ENCODE results near the gene CREB3L2. TPM values are rescaled to one million over a fixed set of nuclear protein-coding genes. Genes with fewer than 3 reads are reported as not detected.
A peak's percentile ranks its signal among the peaks of the same experiment; 100 is the strongest.
"Not testable (repeated sequence)": the region's sequence is repeated elsewhere in the genome, so short reads cannot be mapped to it uniquely, and the experiment has no call there.

Gene CREB3L2
- total RNA-seq, 1 experiment from 2014 or later: 18.2 TPM

DNA sequence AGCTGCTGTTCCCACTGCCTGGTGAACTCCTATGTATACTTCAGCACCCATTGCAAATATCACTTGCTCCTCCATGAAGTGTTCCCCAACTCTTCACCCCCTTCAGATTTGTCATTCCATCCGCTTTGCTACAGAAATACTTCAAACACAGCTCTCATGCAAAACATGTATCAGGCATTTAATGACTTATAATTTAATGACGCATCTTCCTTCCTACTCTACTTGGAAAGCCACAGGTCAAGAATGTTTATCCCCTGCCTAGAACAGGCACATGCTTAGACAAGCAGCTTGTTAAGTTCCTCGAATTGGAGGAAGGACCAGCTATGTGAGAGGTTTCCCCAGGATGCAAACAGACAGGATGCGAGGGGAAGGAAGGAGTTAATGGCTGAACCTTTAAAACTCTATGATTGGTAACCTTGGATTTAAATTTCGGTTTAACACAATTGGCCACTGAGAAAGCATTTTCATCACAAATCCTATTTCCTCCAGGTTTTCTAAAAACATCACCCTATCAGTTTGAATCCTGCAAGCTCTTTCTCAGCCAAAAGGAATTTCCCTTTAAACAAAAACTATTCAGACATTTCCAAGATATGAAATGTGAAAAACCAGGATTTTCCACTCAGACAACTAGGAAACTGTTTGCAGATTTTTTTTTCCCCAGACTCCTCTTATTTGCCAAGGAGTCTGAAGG is 11.5 kb downstream of the CREB3L2 start:
- no peak for DNase-seq (ENCODE audit: extremely low read depth, low read depth)

DNA sequence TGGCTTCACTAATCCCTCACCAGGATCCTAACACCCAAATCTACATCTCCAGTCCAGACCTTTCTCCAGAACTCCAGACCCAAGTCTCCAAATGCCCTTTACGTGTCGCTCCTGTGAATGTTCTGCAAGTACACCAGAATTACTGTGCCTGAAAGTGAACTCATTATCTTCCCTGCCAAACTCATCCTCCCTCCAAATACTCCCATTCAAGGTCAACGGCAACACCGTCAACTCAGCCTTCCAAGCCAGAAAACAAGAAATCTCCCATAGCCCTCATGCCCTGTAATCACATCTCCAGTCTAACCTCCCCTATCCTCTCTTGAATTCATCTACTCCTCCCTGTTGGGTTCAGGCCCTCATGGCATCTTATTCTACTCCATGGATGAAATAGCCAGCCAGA is 12.3 kb downstream of the CREB3L2 start:
- DNase-seq (ENCODE audit: extremely low read depth, low read depth): no peak

DNA sequence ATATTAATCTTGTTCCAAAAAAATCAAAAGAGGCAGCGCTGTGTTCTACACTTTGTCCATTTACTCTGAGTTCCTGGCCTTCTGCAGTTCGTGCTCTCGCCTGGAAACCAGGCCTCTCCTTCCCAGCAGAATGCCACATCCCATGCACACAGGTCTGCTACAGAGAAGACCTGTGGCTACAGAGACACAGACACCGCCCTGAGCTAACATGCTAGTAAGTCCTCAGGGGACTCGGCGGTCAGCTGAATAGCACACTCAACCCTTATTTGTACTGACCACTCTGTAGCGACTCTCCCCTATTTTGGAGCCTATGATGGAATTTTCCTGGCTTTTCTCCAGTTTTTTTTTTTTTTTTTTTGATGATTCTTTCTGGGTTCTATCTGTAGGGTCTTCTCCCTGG is 12.8 kb downstream of the CREB3L2 start:
- DNase-seq (ENCODE audit: extremely low read depth, low read depth): no peak

DNA sequence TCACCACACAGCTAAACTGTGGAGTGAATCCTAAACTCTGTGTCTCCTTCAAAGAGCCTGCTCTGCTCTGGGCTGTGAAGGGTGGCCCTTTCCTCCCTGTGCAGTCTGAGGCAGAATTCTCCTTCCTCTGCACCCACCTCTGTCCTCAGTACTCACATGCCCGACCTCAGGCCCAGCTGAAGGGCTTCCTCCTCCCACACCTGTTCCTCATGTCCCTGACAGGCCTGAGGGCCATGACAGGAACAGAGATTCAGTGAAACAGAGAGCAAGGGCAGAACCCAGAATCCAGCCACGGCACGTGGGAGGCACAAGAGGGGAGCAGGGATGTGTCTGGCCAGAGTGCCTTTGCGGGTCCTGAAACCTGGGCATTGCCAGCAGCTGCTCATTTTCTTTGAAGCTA is 13.9 kb downstream of the CREB3L2 start:
- no peak for DNase-seq (ENCODE audit: extremely low read depth, low read depth)

DNA sequence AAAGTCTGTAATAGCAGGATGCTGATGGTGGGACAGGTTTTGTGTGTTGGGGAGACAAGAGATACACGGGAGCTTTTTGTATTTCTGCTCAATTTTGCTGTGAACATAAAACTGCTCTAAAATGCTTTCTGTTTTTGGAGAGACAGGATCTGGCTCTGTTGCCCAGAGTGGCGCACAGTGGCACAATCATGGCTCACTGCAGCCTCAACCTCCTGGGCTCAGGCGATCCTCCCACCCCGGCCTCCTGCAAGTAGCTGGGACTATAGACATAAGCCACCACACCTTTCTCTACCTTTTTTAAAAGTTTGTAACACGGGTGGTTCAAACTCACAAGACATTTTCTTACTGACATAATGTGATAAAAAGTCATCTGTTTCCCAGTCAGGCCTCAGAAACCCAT is 14.3 kb downstream of the CREB3L2 start:
- no peak for DNase-seq (ENCODE audit: extremely low read depth, low read depth)

DNA sequence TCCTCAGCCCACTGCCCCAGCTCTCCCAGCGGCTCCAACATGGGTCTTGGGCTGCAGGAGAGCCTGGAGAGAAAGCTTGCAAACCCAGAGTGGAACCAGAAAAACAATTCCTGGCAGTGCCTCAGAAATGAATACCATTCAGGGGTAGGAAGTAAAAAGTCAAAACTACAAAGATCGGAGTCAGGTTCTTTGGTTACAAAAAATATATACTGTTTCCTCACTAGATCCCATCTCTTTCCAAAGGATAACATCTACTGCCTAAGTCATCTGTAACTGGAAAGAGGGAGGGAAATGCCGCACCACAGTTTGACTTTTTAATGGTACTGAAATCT is 14.9 kb downstream of the CREB3L2 start:
- DNase-seq (ENCODE audit: extremely low read depth, low read depth): no peak

DNA sequence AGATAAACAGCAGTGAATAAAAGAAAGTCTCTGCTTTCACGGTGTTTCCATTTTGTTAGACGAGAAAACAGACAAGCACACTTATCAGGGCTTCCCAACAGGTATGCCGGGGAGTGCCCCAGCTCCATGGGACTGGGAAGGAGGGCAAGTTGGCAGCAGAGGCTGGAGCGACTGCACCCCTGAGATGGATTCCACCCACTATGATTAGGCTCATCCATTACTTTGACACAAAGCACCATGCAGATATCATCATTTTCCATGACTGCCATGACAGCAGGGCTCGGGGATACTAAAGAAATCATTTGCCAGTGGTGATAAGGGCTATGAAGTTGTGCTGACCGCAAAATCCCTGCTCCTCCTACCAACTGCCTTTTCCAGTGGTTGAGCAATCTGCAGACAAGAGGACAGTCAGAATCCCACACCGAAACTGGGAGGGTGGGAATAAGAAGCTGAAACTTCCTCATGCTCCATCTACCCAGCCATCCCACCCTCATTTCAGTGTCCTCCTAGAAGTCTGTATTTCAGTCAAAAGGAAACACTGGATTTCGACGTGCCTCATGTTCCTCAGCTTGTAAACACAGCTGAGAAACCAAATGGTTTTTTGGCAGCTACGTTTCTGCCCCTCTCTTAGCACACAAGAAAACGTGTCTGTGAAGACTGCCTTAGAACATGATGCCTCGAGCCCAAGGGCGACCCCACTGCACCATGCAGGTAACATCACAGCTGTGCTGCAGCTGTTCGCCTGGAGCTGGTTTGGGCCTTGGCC is 15.5 kb downstream of the CREB3L2 start:
- no peak for DNase-seq (ENCODE audit: extremely low read depth, low read depth)

DNA sequence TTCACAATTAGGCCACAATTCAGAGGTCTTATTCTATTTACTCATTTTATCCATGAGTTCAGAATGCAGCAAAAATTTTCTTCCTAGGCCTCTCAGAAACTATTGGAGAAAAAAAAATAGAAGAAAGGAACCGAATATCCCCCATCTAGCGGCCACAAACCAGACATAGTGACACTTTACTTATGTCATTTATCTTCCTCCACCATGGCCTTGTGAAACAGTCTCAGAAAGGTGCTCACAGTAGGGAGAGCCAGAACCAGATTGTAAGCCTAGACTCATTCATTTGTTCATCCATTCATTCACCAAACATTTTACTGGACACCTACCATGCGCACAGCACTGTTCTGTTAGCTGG is 16.0 kb downstream of the CREB3L2 start:
- DNase-seq (ENCODE audit: extremely low read depth, low read depth): no peak

DNA sequence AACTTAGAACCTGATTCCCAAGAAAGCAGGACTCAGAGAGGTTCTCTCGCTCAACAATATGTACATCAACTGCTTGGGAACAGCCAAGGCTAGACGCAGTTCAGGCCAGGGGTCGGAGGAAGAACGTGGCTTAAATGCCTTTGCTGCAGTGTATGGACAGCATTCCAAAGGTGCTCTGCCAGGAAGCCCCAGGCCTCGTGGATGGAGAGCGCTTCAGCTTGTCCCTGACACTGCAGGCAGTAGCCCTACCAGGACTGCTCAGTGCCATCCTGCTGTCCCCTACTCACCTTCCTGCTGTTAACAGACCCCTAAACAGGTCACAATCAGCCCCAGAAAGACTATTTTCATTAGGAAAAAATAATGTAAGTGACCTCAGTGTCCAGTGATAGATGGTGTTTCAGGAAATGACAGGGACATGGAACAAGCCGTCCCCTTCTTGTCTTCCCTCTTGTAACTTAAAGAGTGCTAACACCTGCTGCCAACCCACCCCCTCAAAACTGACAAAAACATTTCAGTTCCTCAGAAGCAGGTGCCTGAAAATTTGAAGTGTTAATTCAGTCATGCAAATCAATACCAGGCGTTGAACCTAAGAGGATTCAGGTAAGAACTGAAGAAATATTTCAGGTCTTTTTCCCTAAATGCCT is 16.5 kb downstream of the CREB3L2 start:
- no peak for DNase-seq (ENCODE audit: extremely low read depth, low read depth)

DNA sequence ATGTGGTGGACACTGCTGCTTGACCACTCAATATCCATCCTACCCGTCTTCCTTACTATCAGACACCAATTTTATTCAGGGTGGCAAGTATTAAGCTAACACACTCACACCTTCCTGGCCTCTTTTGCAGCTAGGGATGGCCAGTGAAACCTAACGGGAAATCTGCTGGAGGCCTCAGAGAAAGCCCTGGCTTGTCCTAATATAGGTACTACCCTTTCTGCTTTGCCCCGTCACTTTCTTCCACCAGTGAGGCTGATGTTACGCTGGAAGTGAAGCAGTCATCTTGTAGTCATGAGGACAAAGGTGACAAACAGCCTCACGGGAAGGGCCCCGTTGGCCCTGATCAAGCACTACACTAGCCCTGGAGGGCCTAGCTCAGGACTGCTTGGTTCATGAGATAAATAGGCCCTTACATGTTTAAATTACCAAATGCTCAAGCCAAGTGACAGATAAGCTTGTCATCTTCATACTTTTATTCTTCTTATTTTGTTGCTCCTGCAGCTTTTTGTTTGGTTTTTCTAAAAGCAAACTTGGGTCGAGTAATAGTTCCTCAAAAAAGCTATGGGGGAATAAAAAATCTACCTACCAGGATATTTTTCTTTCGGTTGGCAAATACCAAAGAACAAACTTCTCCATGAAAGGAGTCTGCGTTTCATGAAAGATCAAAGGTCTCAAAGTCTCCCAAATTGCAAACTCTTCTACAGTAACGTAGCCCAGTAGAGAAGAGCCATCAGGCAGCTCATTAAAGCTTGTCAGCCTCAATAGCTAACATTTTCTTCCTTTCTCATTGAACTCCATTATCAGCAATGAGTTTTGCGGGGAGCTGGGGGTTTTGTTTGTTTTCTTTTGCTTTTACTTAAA is 17.5 kb downstream of the CREB3L2 start:
- DNase-seq (ENCODE audit: extremely low read depth, low read depth): no peak

DNA sequence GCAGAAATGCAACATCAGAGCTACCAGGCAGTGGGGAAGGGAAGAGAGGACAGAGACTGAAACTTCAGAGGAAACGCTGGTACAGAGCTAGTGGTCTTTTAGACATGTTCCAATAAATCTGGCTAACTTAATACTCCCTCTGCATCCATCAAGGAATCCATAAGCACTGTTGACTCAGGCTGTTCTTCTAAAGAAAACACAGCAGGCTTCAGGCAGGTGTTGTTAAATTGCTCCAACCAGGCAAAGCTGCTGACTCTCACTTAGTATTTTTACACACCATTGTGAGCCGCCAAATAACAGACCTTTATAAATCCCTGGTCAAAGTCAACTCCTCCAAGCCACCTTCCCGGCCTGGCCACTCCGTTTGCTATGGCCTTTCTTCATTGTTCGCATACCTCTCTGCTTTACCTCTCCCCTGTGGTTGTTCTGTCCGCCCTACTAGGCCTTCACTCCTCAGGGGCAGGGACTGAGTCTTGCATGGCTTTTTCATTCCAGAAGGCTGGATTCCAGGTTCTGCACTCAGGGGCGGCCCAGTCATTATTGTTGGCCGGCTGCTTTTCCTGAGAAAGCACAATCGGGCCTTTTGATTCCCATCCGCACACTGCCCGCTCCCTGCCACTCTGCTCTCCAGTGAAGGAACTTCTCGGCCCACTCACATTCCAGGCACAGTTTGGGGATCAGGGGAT is 18.4 kb downstream of the CREB3L2 start:
- no peak for DNase-seq (ENCODE audit: extremely low read depth, low read depth)

DNA sequence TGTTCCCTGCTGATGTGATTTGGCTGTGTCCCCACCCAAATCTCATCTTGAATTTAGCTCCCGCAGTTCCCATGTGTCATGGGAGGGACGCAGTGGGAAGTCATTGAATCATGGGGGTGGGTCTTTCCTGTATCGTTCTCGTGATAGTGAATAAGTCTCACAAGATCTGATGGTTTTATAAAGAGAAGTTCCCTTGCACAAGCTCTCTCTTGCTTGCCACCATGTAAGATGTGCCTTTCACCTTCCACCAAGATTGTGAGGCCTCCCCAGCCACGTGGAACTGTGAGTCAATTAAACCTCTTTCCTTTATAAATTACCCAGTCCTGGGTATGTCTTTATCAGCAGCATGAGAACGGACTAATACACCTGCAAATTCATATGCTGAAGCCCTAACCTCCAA is 19.5 kb downstream of the CREB3L2 start:
- not testable (repeated sequence) for DNase-seq (ENCODE audit: extremely low read depth, low read depth)

DNA sequence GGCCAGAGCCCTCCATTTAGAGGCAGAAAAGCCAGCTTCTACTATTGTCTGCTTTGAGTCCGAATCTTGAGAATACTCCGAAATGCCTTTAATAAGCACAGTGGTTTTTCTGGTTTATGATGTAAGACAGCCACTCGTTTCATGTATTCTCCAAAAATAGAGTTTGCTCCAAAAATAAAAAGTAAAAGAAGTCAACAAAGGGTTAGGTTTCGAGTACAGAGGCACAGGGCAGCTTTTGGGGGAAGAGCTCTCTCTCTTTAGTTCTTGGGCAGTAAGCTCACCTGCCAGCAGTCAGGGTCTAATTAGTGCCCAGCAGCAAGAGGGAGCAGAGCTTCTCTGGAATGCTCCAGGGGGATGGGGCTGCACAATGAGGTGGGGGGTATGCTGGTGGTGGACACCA is 20.2 kb downstream of the CREB3L2 start:
- DNase-seq (ENCODE audit: extremely low read depth, low read depth): no peak

DNA sequence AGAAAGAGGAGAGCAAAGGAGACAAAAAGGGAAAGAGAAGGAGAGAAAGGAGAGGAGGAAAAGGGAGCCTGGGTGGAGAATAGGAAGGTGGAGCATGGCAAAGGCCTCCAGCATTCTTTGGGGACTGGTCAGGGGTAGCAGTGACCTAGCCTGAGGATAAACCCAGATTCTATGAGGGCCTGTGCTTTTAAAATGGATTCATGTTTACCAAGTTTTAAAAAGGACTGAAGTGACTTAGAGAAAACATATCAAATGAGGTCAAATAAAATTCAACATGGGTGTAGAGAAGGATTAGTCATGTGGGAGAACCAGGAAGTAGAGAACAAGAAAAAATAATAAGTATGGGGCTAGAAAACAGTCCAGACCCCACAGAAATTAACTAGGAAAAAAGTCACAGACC is 20.7 kb downstream of the CREB3L2 start:
- no peak for DNase-seq (ENCODE audit: extremely low read depth, low read depth)

DNA sequence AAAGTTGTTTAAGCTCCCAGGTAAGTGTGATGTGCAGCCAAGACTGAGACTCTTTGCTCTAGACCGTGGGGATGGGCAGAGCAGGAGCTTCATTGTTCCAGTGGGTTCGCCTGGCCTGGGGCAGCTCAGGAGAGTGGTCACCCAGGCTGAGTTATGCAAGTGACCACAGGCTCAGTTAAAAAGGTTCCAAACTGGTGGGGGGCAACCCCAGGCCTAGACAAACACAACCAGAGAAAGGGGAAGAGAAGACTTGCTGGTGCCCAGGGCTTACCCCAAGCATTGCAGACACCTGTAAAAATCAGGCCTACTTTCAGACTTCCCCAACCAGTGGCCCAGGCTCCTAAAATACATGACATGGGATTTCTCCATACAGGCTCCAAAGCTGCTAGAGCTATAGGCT is 21.6 kb downstream of the CREB3L2 start:
- no peak for DNase-seq (ENCODE audit: extremely low read depth, low read depth)

DNA sequence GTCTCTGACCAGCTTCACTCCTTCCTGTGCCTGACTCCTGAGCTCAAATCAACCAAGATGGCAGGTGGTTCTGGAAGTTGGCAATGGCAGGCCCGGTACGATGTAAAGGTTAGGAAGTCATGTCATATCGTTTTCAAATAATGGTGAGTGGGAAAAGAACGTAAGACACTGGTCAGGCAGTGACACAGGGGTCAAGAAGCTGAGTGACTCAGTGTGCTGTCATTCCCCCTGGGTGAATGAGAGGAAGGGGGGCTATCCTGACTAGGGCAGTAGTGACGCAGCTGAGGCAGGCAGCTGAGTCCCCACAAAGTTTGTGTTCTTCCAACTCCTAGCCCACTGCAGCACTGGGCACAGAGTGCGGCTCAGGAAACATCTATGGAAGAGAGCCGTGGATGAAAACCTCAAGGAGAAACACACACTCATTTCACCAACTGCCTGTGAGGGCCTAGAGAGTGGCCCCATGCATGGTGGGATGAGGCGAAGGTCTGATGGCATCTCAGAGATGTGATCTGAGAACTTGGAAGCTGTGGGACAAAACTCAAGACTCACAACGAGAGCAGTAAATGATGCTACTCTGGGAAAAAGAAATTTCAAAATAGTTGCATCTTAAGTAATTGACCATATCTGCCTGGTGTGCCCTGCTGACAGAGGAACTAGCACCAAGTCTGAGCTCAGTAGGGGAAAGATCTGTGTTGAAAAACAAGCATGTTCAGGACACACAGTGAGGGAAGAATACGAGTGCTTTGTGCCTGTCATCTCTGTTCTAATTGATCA is 23.2 kb downstream of the CREB3L2 start:
- peak; percentile 87 for DNase-seq (ENCODE audit: extremely low read depth, low read depth)

DNA sequence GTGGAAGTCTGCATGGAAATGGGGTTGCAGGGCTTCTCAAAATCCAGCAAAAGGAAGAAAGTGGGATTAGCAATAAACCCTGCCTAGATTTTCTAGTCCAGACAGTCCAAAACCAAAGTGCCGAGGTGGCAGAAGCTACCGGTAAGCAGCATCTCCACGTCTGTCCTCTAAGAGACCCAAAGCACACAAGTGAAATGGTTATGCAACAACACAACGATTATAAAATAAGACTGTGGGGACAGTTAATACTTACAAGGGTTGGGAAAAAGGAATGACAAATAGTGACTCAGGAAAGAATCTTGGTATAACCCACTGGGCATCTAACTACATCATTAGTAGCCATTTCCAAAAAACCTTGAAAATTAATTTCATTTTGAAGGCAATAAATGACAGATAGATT is 24.7 kb downstream of the CREB3L2 start:
- DNase-seq (ENCODE audit: extremely low read depth, low read depth): no peak

DNA sequence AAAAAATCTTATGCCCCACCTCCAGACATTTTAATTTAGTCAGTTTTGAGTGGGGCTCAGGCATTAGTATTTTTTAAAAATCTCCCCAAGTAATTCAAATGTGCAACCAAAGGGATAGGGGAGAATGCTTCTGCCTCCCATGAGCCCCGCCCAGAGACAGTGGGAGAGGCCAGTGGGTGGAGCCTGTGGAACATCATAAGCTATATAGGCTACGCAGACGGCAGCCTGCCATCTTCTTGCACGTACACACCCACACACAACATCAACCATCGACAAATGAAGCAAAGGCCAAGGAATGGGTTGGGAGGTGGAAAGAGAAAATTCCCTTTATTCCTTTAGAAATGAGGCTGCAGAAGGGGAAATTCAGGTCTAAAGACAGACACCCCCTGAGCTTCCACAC is 25.2 kb downstream of the CREB3L2 start:
- DNase-seq (ENCODE audit: extremely low read depth, low read depth): no peak

DNA sequence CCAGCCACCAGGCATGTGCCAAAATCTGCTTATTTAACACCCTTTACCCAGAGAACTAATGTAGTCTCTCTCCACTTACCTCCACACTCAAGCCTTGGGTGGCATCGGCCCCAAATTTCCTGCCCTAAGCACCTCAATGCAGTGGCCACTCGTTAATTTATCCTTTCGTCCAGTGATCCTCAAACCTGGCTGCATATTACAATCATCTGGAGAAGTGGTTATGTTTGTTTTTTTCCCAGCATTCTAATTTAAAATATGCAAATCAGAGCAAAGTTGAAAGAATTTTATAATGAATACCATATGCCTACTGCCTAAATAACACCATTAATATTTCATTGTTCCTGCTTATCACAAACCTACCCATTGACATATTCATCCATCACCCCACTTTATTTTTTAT is 25.7 kb downstream of the CREB3L2 start:
- DNase-seq (ENCODE audit: extremely low read depth, low read depth): no peak

DNA sequence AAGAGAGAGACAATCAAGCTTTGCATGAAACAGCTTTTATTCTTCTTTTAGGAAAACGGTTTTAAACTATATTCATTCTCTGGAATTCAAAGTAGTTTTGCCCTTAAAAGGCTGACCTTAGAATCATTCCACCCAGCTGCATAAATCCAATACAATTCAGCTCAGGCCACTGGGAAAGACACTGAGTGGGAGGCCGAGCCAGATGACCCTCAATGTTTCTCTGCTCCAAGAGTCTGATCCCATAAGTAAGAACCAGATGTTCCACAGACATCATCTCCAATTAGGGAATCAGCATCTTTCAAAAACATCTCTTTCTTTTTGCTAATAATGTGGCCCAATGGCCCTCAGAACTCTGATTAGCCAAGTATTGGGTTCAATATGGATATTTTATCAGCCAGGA is 26.1 kb downstream of the CREB3L2 start:
- DNase-seq (ENCODE audit: extremely low read depth, low read depth): no peak

Data from NCI-H460 (cell line).